Fibroblast of lung (primary cell): Measurements from ENCODE around the gene OBSCN. TPM values are rescaled to one million over a fixed set of nuclear protein-coding genes. Genes with fewer than 3 reads are reported as not detected.

Experiments used
- DNase-seq, 2 donors: peaks; one replicate each; pipeline versions ENCODE4 v3.0.0 to v3.0.0-alpha.2; 2010; ENCODE audit warnings: low read depth in 2 of 2
- H2AFZ ChIP-seq: 2 replicates; pipeline ENCODE4 v1.5.1; 2012; ENCODE audit warnings: low read length, control low read depth, inconsistent platforms
- H3K27ac ChIP-seq: 2 replicates; pipeline ENCODE4 v1.5.1; 2011; ENCODE audit warnings: low read length, control low read depth; ENCODE audit not compliant: insufficient read depth
- H3K27me3 ChIP-seq: 2 replicates; pipeline ENCODE4 v1.5.1; 2011; ENCODE audit warnings: mild to moderate bottlenecking, low read length; ENCODE audit not compliant: control insufficient read depth, insufficient read depth
- H3K36me3 ChIP-seq: 2 replicates; pipeline ENCODE4 v1.5.1; 2011; ENCODE audit warnings: low read length; ENCODE audit not compliant: control insufficient read depth, insufficient read depth
- H3K4me1 ChIP-seq: 2 replicates; pipeline ENCODE4 v1.5.1; 2011; ENCODE audit warnings: low read length; ENCODE audit not compliant: control insufficient read depth, insufficient read depth; ENCODE audit errors: extremely low read depth
- H3K4me2 ChIP-seq: 2 replicates; pipeline ENCODE4 v1.5.1; 2011; ENCODE audit warnings: low read length, control low read depth; ENCODE audit not compliant: insufficient read depth; ENCODE audit errors: extremely low read depth
- H3K4me3 ChIP-seq, 4 experiments: fragments of 200-600 bp in 1 of 4; sonication (generic) in 1 of 4; replicated peaks in 1 of 4; 2 replicates each; pipeline ENCODE4 v1.5.1; 2011 to 2016; ENCODE audit warnings: low read length in 4 of 4, low read depth in 3 of 4, mild to moderate bottlenecking in 3 of 4, control low read depth in 2 of 4, inconsistent platforms in 1 of 4, mixed read lengths in 1 of 4; ENCODE audit not compliant: insufficient read depth in 1 of 4; ENCODE audit errors: control extremely low read depth in 1 of 4
- H3K79me2 ChIP-seq: 2 replicates; pipeline ENCODE4 v1.5.1; 2012; ENCODE audit warnings: mild to moderate bottlenecking, low read length, inconsistent platforms; ENCODE audit not compliant: control insufficient read depth, insufficient read depth
- H3K9ac ChIP-seq: 2 replicates; pipeline ENCODE4 v1.5.1; 2011; ENCODE audit warnings: mild to moderate bottlenecking, low read length, control low read depth; ENCODE audit not compliant: insufficient read depth
- H3K9me3 ChIP-seq: 2 replicates; pipeline ENCODE4 v1.5.1; 2012; ENCODE audit warnings: low read depth, low read length; ENCODE audit not compliant: control insufficient read depth, insufficient read depth
- H4K20me1 ChIP-seq: 2 replicates; pipeline ENCODE4 v1.5.1; 2011; ENCODE audit warnings: low read length; ENCODE audit not compliant: control insufficient read depth, insufficient read depth; ENCODE audit errors: extremely low read depth
- EZH2 ChIP-seq: IDR thresholded peaks from 2 replicates; pipeline ENCODE4 v1.5.1; 2012; ENCODE audit warnings: low read length, control low read depth, mild to moderate bottlenecking; ENCODE audit errors: missing control alignments
- polyA plus RNA-seq, 2 donors: library from polyadenylated mRNA; depleted of rRNA in 1 of 2; stranded (reverse) in 1 of 2; unstranded in 1 of 2; fragments of >200 nt; gene quantifications; 2 replicates each; pipeline ENCODE4 v1.2.1, GENCODE V29; 2011 to 2012; ENCODE audit warnings: missing spikeins in 1 of 2
- total RNA-seq: library from RNA; depleted of rRNA; stranded (reverse); fragments of >200 nt; gene quantifications from 2 replicates; pipeline ENCODE4 v1.2.1, GENCODE V29; 2014
- TF ChIP-seq, protein P1 (sequence below), 2 donors: IDR thresholded peaks in 1 of 2; conservative IDR thresholded peaks in 1 of 2; 1 replicate in 1 of 2; 2 replicates in 1 of 2; pipeline ENCODE4 v1.5.1; 2011 to 2012; ENCODE audit warnings: low read length in 2 of 2, control low read depth in 1 of 2, inconsistent platforms in 1 of 2, low read depth in 1 of 2, mild to moderate bottlenecking in 1 of 2

The OBSCN gene
- total and polyA plus RNA-seq, 2 donors (not counting 1 experiment from before 2014, with no cell fraction given): 0.87 to 16.8 TPM

- Histone ChIP-seq H3K27ac (no peak overlapping the region), H3K9me3 (no peaks in the 10 kb centered on the region), H3K27me3 (no peaks in the 10 kb centered on the region), H4K20me1 (no peaks in the 10 kb centered on the region), H2AFZ (no peak overlapping the region), H3K4me3 (no peak overlapping the region), H3K79me2 (no peaks in the 10 kb centered on the region), H3K36me3 (no peaks in the 10 kb centered on the region), H3K4me1 (no peaks in the 10 kb centered on the region), H3K9ac (no peak overlapping the region), H3K4me2 (no peak overlapping the region)
- no peak for DNase-seq
- TF ChIP-seq, protein P1, sequence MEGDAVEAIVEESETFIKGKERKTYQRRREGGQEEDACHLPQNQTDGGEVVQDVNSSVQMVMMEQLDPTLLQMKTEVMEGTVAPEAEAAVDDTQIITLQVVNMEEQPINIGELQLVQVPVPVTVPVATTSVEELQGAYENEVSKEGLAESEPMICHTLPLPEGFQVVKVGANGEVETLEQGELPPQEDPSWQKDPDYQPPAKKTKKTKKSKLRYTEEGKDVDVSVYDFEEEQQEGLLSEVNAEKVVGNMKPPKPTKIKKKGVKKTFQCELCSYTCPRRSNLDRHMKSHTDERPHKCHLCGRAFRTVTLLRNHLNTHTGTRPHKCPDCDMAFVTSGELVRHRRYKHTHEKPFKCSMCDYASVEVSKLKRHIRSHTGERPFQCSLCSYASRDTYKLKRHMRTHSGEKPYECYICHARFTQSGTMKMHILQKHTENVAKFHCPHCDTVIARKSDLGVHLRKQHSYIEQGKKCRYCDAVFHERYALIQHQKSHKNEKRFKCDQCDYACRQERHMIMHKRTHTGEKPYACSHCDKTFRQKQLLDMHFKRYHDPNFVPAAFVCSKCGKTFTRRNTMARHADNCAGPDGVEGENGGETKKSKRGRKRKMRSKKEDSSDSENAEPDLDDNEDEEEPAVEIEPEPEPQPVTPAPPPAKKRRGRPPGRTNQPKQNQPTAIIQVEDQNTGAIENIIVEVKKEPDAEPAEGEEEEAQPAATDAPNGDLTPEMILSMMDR (conservative IDR thresholded peaks at IDR 0.05 in 1 of 2, IDR thresholded peaks at IDR 0.05 in 1 of 2; ENCODE audit: low read depth in 1 of 2, low read length in 2 of 2): no peak
- TF ChIP-seq EZH2: no peak
Observed at GRCh38 chr1:228197555-228198147, 10.2 kb upstream of the OBSCN start.

- Histone ChIP-seq H3K4me2 (no peak overlapping the region), H3K4me3 (no peak overlapping the region), H3K79me2 (no peaks in the 10 kb centered on the region), H3K9me3 (no peaks in the 10 kb centered on the region), H4K20me1 (no peaks in the 10 kb centered on the region), H3K4me1 (no peaks in the 10 kb centered on the region), H3K36me3 (no peaks in the 10 kb centered on the region), H3K27me3 (no peaks in the 10 kb centered on the region), H2AFZ (no peak overlapping the region), H3K9ac (no peak overlapping the region), H3K27ac (no peak overlapping the region)
- DNase-seq: no peak
- no peak for TF ChIP-seq EZH2
- TF ChIP-seq, protein P1 (conservative IDR thresholded peaks at IDR 0.05 in 1 of 2, IDR thresholded peaks at IDR 0.05 in 1 of 2; ENCODE audit: low read depth in 1 of 2, low read length in 2 of 2): no peak
Observed at GRCh38 chr1:228198977-228199590, 8.8 kb upstream of the OBSCN start.

- no peak for DNase-seq
- H3K9ac ChIP-seq: no peak overlapping the region
- TF ChIP-seq, protein P1 (conservative IDR thresholded peaks at IDR 0.05 in 1 of 2, IDR thresholded peaks at IDR 0.05 in 1 of 2; ENCODE audit: low read depth in 1 of 2, low read length in 2 of 2): no peak
- TF ChIP-seq EZH2: no peak
- H4K20me1 ChIP-seq: no peaks in the 10 kb centered on the region
- H3K27ac ChIP-seq: no peak overlapping the region
- H3K9me3 ChIP-seq: no peaks in the 10 kb centered on the region
- no peaks in the 10 kb centered on the region for H3K27me3 ChIP-seq
- H3K4me1 ChIP-seq: no peaks in the 10 kb centered on the region
- H2AFZ ChIP-seq: no peak overlapping the region
- no peaks in the 10 kb centered on the region for H3K79me2 ChIP-seq
- no peak overlapping the region for H3K4me3 ChIP-seq
- no peak overlapping the region for H3K4me2 ChIP-seq
- H3K36me3 ChIP-seq: no peaks in the 10 kb centered on the region
Observed at GRCh38 chr1:228204958-228205357, 2.9 kb upstream of the OBSCN start.
